HG02852 (cell line): Measurements from ENCODE around the gene MBD3L1.

Experiments
- ATAC-seq: cut with Tn5 transposase; IDR thresholded peaks from one replicate; pipeline ENCODE4 v1.9.1; 2021; ENCODE audit warnings: mild to moderate bottlenecking, moderate library complexity; ENCODE audit not compliant: unreplicated experiment

The MBD3L1 gene

GRCh38 chr19:8832132-8833021, at the start of gene MBD3L1, which contains the start of gene ZNF558:
Gene MBD3L1, plus strand, starts transcription at chr19:8832377. Its CDS starts 10,302 bp downstream, at chr19:8842679.
Gene ZNF558, minus strand, starts transcription at chr19:8832304. Its CDS starts 9,645 bp downstream, at chr19:8822659.
- peak; percentile 91 for ATAC-seq

- ATAC-seq: no peak
Measured at GRCh38 chr19:8794823-8795222, 37.4 kb upstream of the MBD3L1 start.

GRCh38 chr19:8806661-8807060, 25.5 kb upstream of the MBD3L1 start:
- no peak for ATAC-seq

GRCh38 chr19:8811315-8812172, 20.6 kb upstream of the MBD3L1 start:
- ATAC-seq: no peak

- no peak for ATAC-seq
Measured at GRCh38 chr19:8814176-8814575, 18.0 kb upstream of the MBD3L1 start.

GRCh38 chr19:8815780-8816179, 16.4 kb upstream of the MBD3L1 start:
- no peak for ATAC-seq

GRCh38 chr19:8820234-8820633, 11.9 kb upstream of the MBD3L1 start:
- no peak for ATAC-seq

- ATAC-seq: no peak
Measured at GRCh38 chr19:8821748-8822241, 10.4 kb upstream of the MBD3L1 start.

- ATAC-seq: no peak
Measured at GRCh38 chr19:8826371-8826770, 5.8 kb upstream of the MBD3L1 start.

- no peak for ATAC-seq
Measured at GRCh38 chr19:8827277-8827676, 4.9 kb upstream of the MBD3L1 start.

- no peak for ATAC-seq
Measured at GRCh38 chr19:8831373-8831772, 804 bp upstream of the MBD3L1 start.

- ATAC-seq: peak; percentile 18
Measured at GRCh38 chr19:8831832-8832131, 395 bp upstream of the MBD3L1 start.

- ATAC-seq: no peak
Measured at GRCh38 chr19:8835446-8835845, 3.3 kb downstream of the MBD3L1 start.

GRCh38 chr19:8835877-8836276, 3.7 kb downstream of the MBD3L1 start:
- no peak for ATAC-seq

GRCh38 chr19:8840708-8841107, 8.5 kb downstream of the MBD3L1 start:
- no peak for ATAC-seq

- no peak for ATAC-seq
Measured at GRCh38 chr19:8846819-8847218, 14.6 kb downstream of the MBD3L1 start.

GRCh38 chr19:8849232-8849631, 17.1 kb downstream of the MBD3L1 start:
- no peak for ATAC-seq

GRCh38 chr19:8850488-8850887, 18.3 kb downstream of the MBD3L1 start:
- ATAC-seq: no peak

- no peak for ATAC-seq
Measured at GRCh38 chr19:8858260-8858659, 26.1 kb downstream of the MBD3L1 start.

GRCh38 chr19:8866344-8866743, 34.2 kb downstream of the MBD3L1 start:
- ATAC-seq: no peak

- no peak for ATAC-seq
Measured at GRCh38 chr19:8877854-8878705, 45.9 kb downstream of the MBD3L1 start.
